Skeletal muscle satellite cell (primary cell): Measurements from ENCODE around the gene LRP3.

Source experiments
- H3K27me3 ChIP-seq: 2 replicates; pipeline ENCODE4 v1.7.0; 2013; ENCODE audit warnings: low read length; ENCODE audit not compliant: control insufficient read depth, insufficient read depth
- H3K36me3 ChIP-seq: 2 replicates; pipeline ENCODE4 v1.7.0; 2013; ENCODE audit warnings: mild to moderate bottlenecking, control low read depth, low read length; ENCODE audit not compliant: insufficient read depth
- H3K4me1 ChIP-seq: 2 replicates; pipeline ENCODE4 v1.7.0; 2013; ENCODE audit warnings: low read length; ENCODE audit not compliant: control insufficient read depth, insufficient read depth
- H3K4me2 ChIP-seq: 2 replicates; pipeline ENCODE4 v1.7.0; 2013; ENCODE audit warnings: mild to moderate bottlenecking, low read length
- H3K4me3 ChIP-seq: 2 replicates; pipeline ENCODE4 v1.7.0; 2013; ENCODE audit warnings: low read length
- H3K9ac ChIP-seq: 2 replicates; pipeline ENCODE4 v1.7.0; 2013; ENCODE audit warnings: mild to moderate bottlenecking, low read depth, low read length, moderate library complexity
- H3K9me3 ChIP-seq: replicated peaks from 2 replicates; pipeline ENCODE4 v1.7.0; 2013; ENCODE audit warnings: mild to moderate bottlenecking, control low read depth, low read length

LRP3 gene

GRCh38 chr19:33254245-33254824 is 60.2 kb downstream of the LRP3 start:
- H3K36me3 ChIP-seq, result no peaks in the 10 kb centered on the region
- no peak overlapping the region for H3K4me2 ChIP-seq
- no peaks in the 10 kb centered on the region for H3K9me3 ChIP-seq
- no peaks in the 10 kb centered on the region for H3K4me1 ChIP-seq
- H3K27me3 ChIP-seq, result peaks cover 26% of the 10 kb centered on the region
- no peak overlapping the region for H3K4me3 ChIP-seq
- no peak overlapping the region for H3K9ac ChIP-seq

- Histone ChIP-seq H3K4me2 (no peak overlapping the region), H3K9me3 (no peaks in the 10 kb centered on the region), H3K9ac (no peak overlapping the region), H3K36me3 (no peaks in the 10 kb centered on the region), H3K27me3 (peaks cover 26% of the 10 kb centered on the region), H3K4me1 (no peaks in the 10 kb centered on the region), H3K4me3 (no peak overlapping the region)
Measured at GRCh38 chr19:33255781-33256180, 61.7 kb downstream of the LRP3 start.

GRCh38 chr19:33256261-33256660 is 62.1 kb downstream of the LRP3 start:
- Histone ChIP-seq H3K4me3 (no peak overlapping the region), H3K4me1 (no peaks in the 10 kb centered on the region), H3K27me3 (peaks cover 26% of the 10 kb centered on the region), H3K9me3 (no peaks in the 10 kb centered on the region), H3K36me3 (no peaks in the 10 kb centered on the region), H3K9ac (no peak overlapping the region), H3K4me2 (no peak overlapping the region)

- Histone ChIP-seq H3K4me2 (no peak overlapping the region), H3K4me1 (no peaks in the 10 kb centered on the region)
Measured at GRCh38 chr19:33257828-33258227, 63.7 kb downstream of the LRP3 start.

More at GRCh38 chr19:33257828-33258227, 63.7 kb downstream of the LRP3 start:
- Histone ChIP-seq H3K4me3 (no peak overlapping the region), H3K9ac (no peak overlapping the region), H3K27me3 (peaks cover 26% of the 10 kb centered on the region), H3K36me3 (no peaks in the 10 kb centered on the region), H3K9me3 (no peaks in the 10 kb centered on the region)
